ENCODE data around the gene CISD3.

- no peak for TF ChIP-seq REST (IDR thresholded peaks at IDR 0.05)
- no peak for TF ChIP-seq CTCF (IDR thresholded peaks at IDR 0.05; ENCODE audit: low read depth, low read length, missing input control)
- no peak for TF ChIP-seq JUND (IDR thresholded peaks at IDR 0.05)
- no peak for TF ChIP-seq MAX (IDR thresholded peaks at IDR 0.05)
- TF ChIP-seq, protein P1, sequence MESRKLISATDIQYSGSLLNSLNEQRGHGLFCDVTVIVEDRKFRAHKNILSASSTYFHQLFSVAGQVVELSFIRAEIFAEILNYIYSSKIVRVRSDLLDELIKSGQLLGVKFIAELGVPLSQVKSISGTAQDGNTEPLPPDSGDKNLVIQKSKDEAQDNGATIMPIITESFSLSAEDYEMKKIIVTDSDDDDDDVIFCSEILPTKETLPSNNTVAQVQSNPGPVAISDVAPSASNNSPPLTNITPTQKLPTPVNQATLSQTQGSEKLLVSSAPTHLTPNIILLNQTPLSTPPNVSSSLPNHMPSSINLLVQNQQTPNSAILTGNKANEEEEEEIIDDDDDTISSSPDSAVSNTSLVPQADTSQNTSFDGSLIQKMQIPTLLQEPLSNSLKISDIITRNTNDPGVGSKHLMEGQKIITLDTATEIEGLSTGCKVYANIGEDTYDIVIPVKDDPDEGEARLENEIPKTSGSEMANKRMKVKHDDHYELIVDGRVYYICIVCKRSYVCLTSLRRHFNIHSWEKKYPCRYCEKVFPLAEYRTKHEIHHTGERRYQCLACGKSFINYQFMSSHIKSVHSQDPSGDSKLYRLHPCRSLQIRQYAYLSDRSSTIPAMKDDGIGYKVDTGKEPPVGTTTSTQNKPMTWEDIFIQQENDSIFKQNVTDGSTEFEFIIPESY (IDR thresholded peaks at IDR 0.05) = no peak
- no peak for TF ChIP-seq YY1 (IDR thresholded peaks at IDR 0.05)
- TF ChIP-seq RAD21 (IDR thresholded peaks at IDR 0.05) = no peak
- no peak for TF ChIP-seq SP1 (IDR thresholded peaks at IDR 0.05)
These were observed 10.0 kb upstream of the CISD3 start for GRCh38 chr17:38719943-38720641.

Measured in liver (tissue), 3 donors.